Measurements from ENCODE around the gene SLC25A47. TPM values are rescaled to one million over a fixed set of nuclear protein-coding genes. Genes with fewer than 3 reads are reported as not detected.

The SLC25A47 gene
- total and polyA plus RNA-seq, 3 donors from 2014 or later = 0.37 to 0.87 (median 0.78) TPM

DNA sequence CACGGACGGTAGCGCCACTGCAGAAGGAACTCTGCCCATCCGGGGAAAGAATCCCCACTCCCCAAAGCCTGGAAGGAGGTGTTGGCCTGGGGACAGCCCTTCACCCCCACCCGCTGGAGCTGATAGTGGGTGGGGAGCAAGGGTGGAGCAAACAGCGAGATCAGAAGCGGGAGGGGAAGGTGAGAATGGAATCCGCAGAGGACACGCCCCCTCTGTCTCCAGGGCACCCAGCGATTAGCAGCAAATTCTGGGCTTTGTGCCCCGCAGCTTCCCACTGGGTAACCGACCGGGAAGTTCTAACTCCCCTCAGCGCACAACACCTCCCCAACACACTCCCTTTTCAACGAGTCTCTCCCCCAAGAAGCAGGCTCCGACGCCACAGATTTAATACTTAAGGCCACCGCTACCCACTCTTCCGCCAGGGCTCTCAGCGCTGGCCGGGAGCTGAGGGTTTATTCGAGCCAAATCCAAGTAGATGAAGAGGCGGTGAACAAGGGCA lies 18.3 kb upstream of the SLC25A47 start:
- Histone ChIP-seq H3K27me3 (no peaks in the 10 kb centered on the region), H3K4me1 (peaks cover 25% of the 10 kb centered on the region), H3K4me3 (peak overlapping the region; percentile 84), H3K36me3 (ENCODE audit: low read depth, missing control alignments) (no peaks in the 10 kb centered on the region), H3K27ac (peak overlapping the region; percentile 67 to 90), H3K9me3 (no peaks in the 10 kb centered on the region)
- 5% methylated on average over 15 to 23 of the region's 23 CpGs for WGBS, 2 donors
- DNase-seq = peak; percentile 84
- no peak for TF ChIP-seq CTCF (IDR thresholded peaks at IDR 0.05)
- no peak for TF ChIP-seq POLR2A (IDR thresholded peaks at IDR 0.05)
- intact Hi-C loops (cut with DNase I; ENCODE audit: low total_unique reads) = loop anchor here (10.0 kb wide), 1 partner anchor 70 kb away; the partner anchor contains the start of gene WDR25

GRCh38 chr14:100305324-100306100 lies 17.6 kb upstream of the SLC25A47 start:
- Histone ChIP-seq H3K36me3 (ENCODE audit: low read depth, missing control alignments) (no peaks in the 10 kb centered on the region), H3K27me3 (no peaks in the 10 kb centered on the region), H3K27ac (peak overlapping the region; percentile 67 to 90), H3K9me3 (no peaks in the 10 kb centered on the region), H3K4me3 (peak overlapping the region; percentile 84), H3K4me1 (peaks cover 25% of the 10 kb centered on the region)
- TF ChIP-seq POLR2A (IDR thresholded peaks at IDR 0.05) (no peak), CTCF (IDR thresholded peaks at IDR 0.05) (no peak)
- intact Hi-C loops (cut with DNase I; ENCODE audit: low total_unique reads) = loop anchor here (10.0 kb wide), 1 partner anchor 69 kb away; the partner anchor contains the start of gene WDR25
- WGBS, 2 donors = 0% methylated on average over 6 to 65 of the region's 65 CpGs
- no peak for DNase-seq

GRCh38 chr14:100306101-100306997 lies 16.8 kb upstream of the SLC25A47 start, which contains the start of gene SLC25A29:
Gene SLC25A29, minus strand, starts transcription at chr14:100306444. Its CDS starts 212 bp downstream, at chr14:100306232.
- 0 to 2% methylated on average over 14 to 96 of the region's 131 CpGs for WGBS, 2 donors
- peak within 1 kb of the TSS; percentile 80 to 94 for H3K27ac ChIP-seq
- DNase-seq = peak; percentile 93
- peak within 1 kb of the TSS; percentile 84 for H3K4me3 ChIP-seq
- H3K9me3 ChIP-seq = no peaks in the 10 kb centered on the region
- no peaks in the 10 kb centered on the region for H3K36me3 ChIP-seq (ENCODE audit: low read depth, missing control alignments)
- no peaks in the 10 kb centered on the region for H3K27me3 ChIP-seq
- H3K4me1 ChIP-seq = peaks cover 25% of the 10 kb centered on the region
- no peak for TF ChIP-seq POLR2A (IDR thresholded peaks at IDR 0.05)
- TF ChIP-seq CTCF (IDR thresholded peaks at IDR 0.05) = no peak
- intact Hi-C loops (cut with DNase I; ENCODE audit: low total_unique reads) = loop anchor here (10.0 kb wide), 1 partner anchor 68 kb away; the partner anchor contains the start of gene WDR25

DNA sequence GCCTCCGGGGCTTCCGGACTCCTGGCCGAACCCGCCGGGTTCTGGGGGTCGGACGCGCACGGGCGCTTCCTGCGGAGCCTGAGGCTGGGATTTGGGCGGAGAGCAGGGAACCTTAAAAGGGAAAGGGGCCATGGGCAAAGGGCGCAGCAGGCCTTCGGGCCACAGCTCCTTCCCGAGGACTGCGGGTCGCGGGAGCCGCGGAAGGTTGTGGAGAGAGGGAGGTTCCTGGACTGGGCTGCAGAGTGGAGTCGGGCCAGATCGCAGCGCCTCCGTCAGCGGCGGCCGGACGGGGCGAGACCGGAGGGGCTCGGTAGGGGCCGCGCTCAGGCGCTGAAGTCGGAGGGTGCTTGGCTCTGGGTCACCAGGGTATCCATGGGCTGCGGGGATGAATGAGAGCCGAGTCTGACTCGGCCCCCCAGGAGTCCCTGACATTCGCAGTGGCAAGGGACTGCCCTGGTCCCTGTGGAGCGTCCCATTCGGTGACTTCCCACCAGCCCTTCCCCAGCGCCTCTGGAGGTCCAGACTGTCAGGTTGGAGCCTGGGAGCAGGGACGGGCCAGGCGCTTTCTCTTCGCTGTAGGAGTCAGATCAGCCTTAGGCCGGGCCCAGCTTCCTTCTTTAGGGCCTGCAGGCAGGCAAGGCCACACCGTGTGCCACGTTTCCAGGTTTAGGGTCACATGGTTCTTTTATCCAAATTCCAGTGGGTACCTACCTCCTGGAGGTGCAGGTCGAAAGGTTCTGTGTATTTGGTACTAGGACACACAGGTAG lies 16.0 kb upstream of the SLC25A47 start:
- TF ChIP-seq CTCF (IDR thresholded peaks at IDR 0.05) (no peak), POLR2A (IDR thresholded peaks at IDR 0.05) (no peak)
- intact Hi-C loops (cut with DNase I; ENCODE audit: low total_unique reads) = loop anchor here (10.0 kb wide), 1 partner anchor 68 kb away; the partner anchor contains the start of gene WDR25
- Histone ChIP-seq H3K4me3 (peak overlapping the region; percentile 84), H3K36me3 (ENCODE audit: low read depth, missing control alignments) (no peaks in the 10 kb centered on the region), H3K4me1 (peaks cover 25% of the 10 kb centered on the region), H3K27me3 (no peaks in the 10 kb centered on the region), H3K9me3 (no peaks in the 10 kb centered on the region), H3K27ac (peak overlapping the region; percentile 80 to 94)
- no peak for DNase-seq
- WGBS, 2 donors = 9 to 27% methylated on average over 9 to 44 of the region's 49 CpGs
